ENCODE data around the gene APBB2. TPM values are rescaled to one million over a fixed set of nuclear protein-coding genes. Genes with fewer than 3 reads are reported as not detected.

APBB2 gene
- total and polyA plus RNA-seq, 12 donors = 5.2 to 35.4 (median 26.3) TPM

DNA sequence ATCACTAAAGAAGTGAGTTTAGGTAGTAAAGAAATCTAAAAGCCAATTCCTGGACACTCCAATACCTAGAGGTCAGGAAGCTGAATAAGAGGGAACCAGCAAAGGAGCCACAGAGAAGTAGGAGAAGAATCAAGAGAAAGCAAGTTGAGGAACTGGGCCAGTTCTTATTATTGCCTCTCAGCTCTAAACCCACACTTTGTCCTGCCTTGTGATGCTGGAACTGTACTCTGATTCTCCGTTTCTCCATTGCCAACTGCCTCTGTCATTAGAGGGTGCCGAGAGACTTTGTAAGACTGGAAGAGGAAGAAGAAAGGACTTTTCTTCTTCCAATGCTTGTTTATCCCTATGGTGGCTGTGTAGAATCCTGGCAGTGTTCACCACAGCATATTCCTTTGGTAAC, 426.0 kb downstream of the APBB2 start:
- peak overlapping the region in 1 of 10 donors; percentile 52 for H3K27ac ChIP-seq

DNA sequence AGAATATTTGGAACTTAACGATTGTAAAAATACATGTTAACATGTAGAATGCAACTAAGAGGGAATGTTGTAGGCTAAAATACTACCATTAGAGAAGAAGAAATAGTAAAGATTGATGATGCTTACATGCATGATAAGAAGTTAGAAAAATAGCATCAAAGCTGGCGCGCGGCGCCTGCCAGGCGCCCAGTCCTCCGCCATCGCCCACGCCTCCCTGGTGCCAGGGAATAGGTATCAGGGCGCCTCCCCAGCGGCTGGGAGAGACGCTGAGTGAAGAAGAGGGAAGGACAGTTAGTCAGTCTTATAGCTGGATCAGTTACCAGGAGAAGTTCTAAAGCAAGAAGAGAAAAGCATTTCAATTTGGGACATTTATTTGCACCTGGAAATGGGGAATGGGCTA, 428.6 kb downstream of the APBB2 start:
- WGBS, 2 donors = 97% methylated on average over 12 of the region's 12 CpGs
- ATAC-seq = no peak

More for the DNA sequence above, 426.0 kb downstream of the APBB2 start:
- no peak overlapping the region for H3K4me3 ChIP-seq
- peaks cover 0 to 12% (median 0%) of the 10 kb centered on the region in 9 donors for H3K4me1 ChIP-seq
- intact Hi-C loops (cut with DNase I) = no loop called here
- no peaks in the 10 kb centered on the region for H3K36me3 ChIP-seq
- ATAC-seq (no peak), DNase-seq (no peak)
- peaks cover 0 to 10% (median 0%) of the 10 kb centered on the region in 7 donors for H3K27me3 ChIP-seq
- peaks cover 0 to 6% (median 0%) of the 10 kb centered on the region in 11 donors for H3K9me3 ChIP-seq
- TF ChIP-seq, protein P1, sequence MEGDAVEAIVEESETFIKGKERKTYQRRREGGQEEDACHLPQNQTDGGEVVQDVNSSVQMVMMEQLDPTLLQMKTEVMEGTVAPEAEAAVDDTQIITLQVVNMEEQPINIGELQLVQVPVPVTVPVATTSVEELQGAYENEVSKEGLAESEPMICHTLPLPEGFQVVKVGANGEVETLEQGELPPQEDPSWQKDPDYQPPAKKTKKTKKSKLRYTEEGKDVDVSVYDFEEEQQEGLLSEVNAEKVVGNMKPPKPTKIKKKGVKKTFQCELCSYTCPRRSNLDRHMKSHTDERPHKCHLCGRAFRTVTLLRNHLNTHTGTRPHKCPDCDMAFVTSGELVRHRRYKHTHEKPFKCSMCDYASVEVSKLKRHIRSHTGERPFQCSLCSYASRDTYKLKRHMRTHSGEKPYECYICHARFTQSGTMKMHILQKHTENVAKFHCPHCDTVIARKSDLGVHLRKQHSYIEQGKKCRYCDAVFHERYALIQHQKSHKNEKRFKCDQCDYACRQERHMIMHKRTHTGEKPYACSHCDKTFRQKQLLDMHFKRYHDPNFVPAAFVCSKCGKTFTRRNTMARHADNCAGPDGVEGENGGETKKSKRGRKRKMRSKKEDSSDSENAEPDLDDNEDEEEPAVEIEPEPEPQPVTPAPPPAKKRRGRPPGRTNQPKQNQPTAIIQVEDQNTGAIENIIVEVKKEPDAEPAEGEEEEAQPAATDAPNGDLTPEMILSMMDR (IDR thresholded peaks at IDR 0.05) = no peak
- WGBS, 2 donors = 81 to 82% methylated on average over 2 of the region's 2 CpGs

DNA sequence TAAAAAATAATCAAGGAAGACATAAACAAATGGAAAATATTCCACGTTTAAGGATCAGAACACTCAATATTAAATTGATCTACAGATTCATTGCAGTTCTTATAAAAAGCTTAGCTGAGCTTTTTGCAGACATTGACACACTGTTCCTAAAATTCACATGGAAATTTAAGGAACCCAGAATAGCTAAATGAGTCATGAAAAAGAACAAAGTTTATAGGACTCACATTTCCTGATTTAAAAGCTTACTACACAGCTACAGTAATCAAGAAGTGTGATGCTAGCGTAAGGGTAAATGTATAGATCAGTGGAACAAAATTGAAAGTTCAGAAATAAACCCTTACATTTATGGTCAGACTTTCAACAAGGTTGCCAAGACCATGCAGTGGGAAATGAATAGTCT, 431.5 kb downstream of the APBB2 start:
- H3K4me3 ChIP-seq = no peak overlapping the region
- 82 to 90% methylated on average over 2 of the region's 2 CpGs for WGBS, 2 donors
- DNase-seq (no peak), ATAC-seq (no peak)
- H3K27me3 ChIP-seq = peaks cover 0 to 5% (median 0%) of the 10 kb centered on the region in 7 donors
- peaks cover 0 to 19% (median 6%) of the 10 kb centered on the region in 11 donors for H3K9me3 ChIP-seq
- TF ChIP-seq, protein P1 (IDR thresholded peaks at IDR 0.05) = no peak
- no peak overlapping the region for H3K27ac ChIP-seq
- intact Hi-C loops (cut with DNase I) = no loop called here
- no peaks in the 10 kb centered on the region for H3K36me3 ChIP-seq
- no peaks in the 10 kb centered on the region for H3K4me1 ChIP-seq

More for the DNA sequence above, 428.6 kb downstream of the APBB2 start:
- Histone ChIP-seq H3K27me3 (peaks cover 0 to 10% (median 0%) of the 10 kb centered on the region in 7 donors), H3K4me1 (peaks cover 0 to 12% (median 0%) of the 10 kb centered on the region in 9 donors), H3K9me3 (peaks cover 0 to 6% (median 0%) of the 10 kb centered on the region in 11 donors), H3K27ac (no peak overlapping the region), H3K4me3 (no peak overlapping the region), H3K36me3 (no peaks in the 10 kb centered on the region)
- intact Hi-C loops (cut with DNase I) = no loop called here
- TF ChIP-seq, protein P1 (IDR thresholded peaks at IDR 0.05) = no peak
- no peak for DNase-seq

DNA sequence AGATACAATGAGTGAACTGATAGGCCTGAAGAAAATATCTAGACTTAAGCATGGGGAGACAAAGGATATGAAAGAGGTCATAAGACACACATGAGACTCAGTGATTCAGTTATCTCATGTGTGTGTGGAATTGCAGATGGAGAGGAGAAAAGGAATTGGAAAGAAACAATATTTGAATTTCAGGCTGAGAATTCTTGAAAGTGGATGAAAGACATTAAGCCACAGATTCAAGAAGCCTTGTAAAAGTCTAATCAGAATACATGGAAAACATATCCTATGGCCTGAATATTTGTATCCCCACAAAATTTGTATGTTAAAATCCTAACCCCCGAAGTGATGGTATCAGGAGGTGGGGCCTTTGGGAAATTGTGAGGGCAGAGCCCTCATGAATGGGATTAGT, 436.3 kb downstream of the APBB2 start:
- intact Hi-C loops (cut with DNase I) = no loop called here
- Histone ChIP-seq H3K27me3 (no peaks in the 10 kb centered on the region), H3K36me3 (no peaks in the 10 kb centered on the region), H3K4me1 (no peaks in the 10 kb centered on the region), H3K27ac (no peak overlapping the region), H3K9me3 (peaks cover 0 to 23% (median 6%) of the 10 kb centered on the region in 11 donors), H3K4me3 (no peak overlapping the region)
- no peak for ATAC-seq
- no peak for DNase-seq
- 93 to 100% methylated on average over 1 of the region's 1 CpG for WGBS, 2 donors
- TF ChIP-seq, protein P1 (IDR thresholded peaks at IDR 0.05) = no peak

All from heart right ventricle (tissue), 16 donors.